HepG2 (cell line): ENCODE results near the gene TP73. TPM values are rescaled to one million over a fixed set of nuclear protein-coding genes. Genes with fewer than 3 reads are reported as not detected.

Experiments used
- AHR ChIP-seq: IDR thresholded peaks from 2 replicates; pipeline ENCODE4 v1.6.1; 2018; ENCODE audit warnings: missing genetic modification reagents, missing compliant biosample characterization
- ATM ChIP-seq: fragments of 450-650 bp; IDR thresholded peaks from 2 replicates; pipeline ENCODE4 v1.7.1; 2017; ENCODE audit warnings: mild to moderate bottlenecking, borderline replicate concordance
- CAMTA2 ChIP-seq: sonication (generic); formaldehyde crosslinking; IDR thresholded peaks from 2 replicates; pipeline ENCODE4 v1.4.0; 2020; ENCODE audit warnings: mild to moderate bottlenecking, missing genetic modification reagents, borderline replicate concordance
- FOXA3 ChIP-seq: IDR thresholded peaks from 2 replicates; pipeline ENCODE4 v1.6.1; 2016; ENCODE audit warnings: missing genetic modification reagents, missing compliant biosample characterization
- GFI1 ChIP-seq: sonication (generic); formaldehyde crosslinking; IDR thresholded peaks from 2 replicates; pipeline ENCODE4 v1.5.0; 2020; ENCODE audit warnings: missing genetic modification reagents, mild to moderate bottlenecking, borderline replicate concordance
- HMG20A ChIP-seq: IDR thresholded peaks from 2 replicates; pipeline ENCODE4 v1.6.1; 2016; ENCODE audit warnings: borderline replicate concordance
- MTF1 ChIP-seq: sonication (generic); formaldehyde crosslinking; IDR thresholded peaks from 2 replicates; pipeline ENCODE4 v1.5.0; 2020; ENCODE audit warnings: missing genetic modification reagents
- RARA ChIP-seq: IDR thresholded peaks from 2 replicates; pipeline ENCODE4 v1.6.1; 2016; ENCODE audit warnings: missing genetic modification reagents, missing compliant biosample characterization
- RBAK ChIP-seq: sonication (generic); formaldehyde crosslinking; IDR thresholded peaks from 2 replicates; pipeline ENCODE4 v1.5.1; 2020; ENCODE audit warnings: mild to moderate bottlenecking, missing genetic modification reagents
- RFX3 ChIP-seq: IDR thresholded peaks from 2 replicates; pipeline ENCODE4 v1.6.1; 2016; ENCODE audit warnings: missing biosample characterization, missing genetic modification reagents
- SCMH1 ChIP-seq: sonication (generic); formaldehyde crosslinking; IDR thresholded peaks from 2 replicates; pipeline ENCODE4 v1.9.0; 2021; ENCODE audit warnings: missing genetic modification reagents, mild to moderate bottlenecking, borderline replicate concordance
- SMARCC2 ChIP-seq: fragments of 450-650 bp; IDR thresholded peaks from 2 replicates; pipeline ENCODE4 v1.6.1; 2017; ENCODE audit warnings: antibody characterized with exemption, mild to moderate bottlenecking
- TBX2 ChIP-seq: sonication (generic); formaldehyde crosslinking; IDR thresholded peaks from 2 replicates; pipeline ENCODE4 v1.5.0; 2020; ENCODE audit warnings: missing genetic modification reagents, mild to moderate bottlenecking, borderline replicate concordance
- YEATS4 ChIP-seq: sonication (generic); formaldehyde crosslinking; IDR thresholded peaks from 2 replicates; pipeline ENCODE4 v1.4.0; 2020; ENCODE audit warnings: missing genetic modification reagents, borderline replicate concordance
- ZBTB7B ChIP-seq: sonication (generic); formaldehyde crosslinking; IDR thresholded peaks from 2 replicates; pipeline ENCODE4 v1.4.0; 2020; ENCODE audit warnings: missing genetic modification reagents
- ZKSCAN8 ChIP-seq: IDR thresholded peaks from 2 replicates; pipeline ENCODE4 v1.6.1; 2016; ENCODE audit warnings: borderline replicate concordance, missing genetic modification reagents, missing compliant biosample characterization
- ZNF501 ChIP-seq: sonication (generic); formaldehyde crosslinking; IDR thresholded peaks from 2 replicates; pipeline ENCODE4 v1.5.1; 2020; ENCODE audit warnings: mild to moderate bottlenecking, moderate library complexity, missing genetic modification reagents
- ZNF563 ChIP-seq: sonication (generic); formaldehyde crosslinking; IDR thresholded peaks from 2 replicates; pipeline ENCODE4 v1.8.0; 2022; ENCODE audit warnings: mild to moderate bottlenecking, moderate library complexity, missing genetic modification reagents
- ZNF678 ChIP-seq: sonication (generic); formaldehyde crosslinking; IDR thresholded peaks from 2 replicates; pipeline ENCODE4 v1.4.0; 2020; ENCODE audit warnings: mild to moderate bottlenecking, missing genetic modification reagents
- ZNF761 ChIP-seq: sonication (generic); formaldehyde crosslinking; conservative IDR thresholded peaks from 2 replicates; pipeline ENCODE4 v1.4.0; 2020; ENCODE audit warnings: mild to moderate bottlenecking, missing genetic modification reagents
- ZSCAN25 ChIP-seq: sonication (generic); formaldehyde crosslinking; IDR thresholded peaks from 2 replicates; pipeline ENCODE4 v1.8.0; 2022; ENCODE audit warnings: mild to moderate bottlenecking, missing genetic modification reagents
- polyA plus RNA-seq, 8 experiments: library from polyadenylated mRNA; depleted of rRNA in 3 of 8; stranded (reverse) in 7 of 8; unstranded in 1 of 8; fragments of >200 nt; fragmentation: Illumina TruSeq in 4 of 8; extraction: Trizol in 4 of 8; gene quantifications; 2 replicates each; pipeline versions ENCODE4 v1.2.1 to v1.2.3, GENCODE V29; 2011 to 2016; ENCODE audit warnings: low read depth in 4 of 8, missing spikeins in 1 of 8, mixed read lengths in 1 of 8; ENCODE audit not compliant: insufficient read depth in 1 of 8
- total RNA-seq, 5 experiments: library from RNA; depleted of rRNA; stranded (reverse); fragments of >200 nt; fragmentation: Illumina TruSeq; extraction: Trizol; gene quantifications; 2 replicates each; pipeline ENCODE4 v1.2.3, GENCODE V29; 2016; ENCODE audit warnings: low read depth in 1 of 5
- TF ChIP-seq, protein P1 (sequence below): sonication (generic); formaldehyde crosslinking; IDR thresholded peaks from 2 replicates; pipeline ENCODE4 v1.5.0; 2020; ENCODE audit warnings: missing genetic modification reagents
- TF ChIP-seq, protein P2 (sequence below): sonication (generic); formaldehyde crosslinking; IDR thresholded peaks from 2 replicates; pipeline ENCODE4 v1.5.1; 2020; ENCODE audit warnings: mild to moderate bottlenecking, missing genetic modification reagents
- TF ChIP-seq, protein P3 (sequence below): sonication (generic); formaldehyde crosslinking; IDR thresholded peaks from 2 replicates; pipeline ENCODE4 v1.5.0; 2020; ENCODE audit warnings: mild to moderate bottlenecking, missing genetic modification reagents, borderline replicate concordance

TP73 gene
- total and polyA plus RNA-seq, 2 of the 13 experiments (the other 11 are each of a cell fraction or from before 2014, with no cell fraction given), result 0.49 to 1.1 TPM

DNA sequence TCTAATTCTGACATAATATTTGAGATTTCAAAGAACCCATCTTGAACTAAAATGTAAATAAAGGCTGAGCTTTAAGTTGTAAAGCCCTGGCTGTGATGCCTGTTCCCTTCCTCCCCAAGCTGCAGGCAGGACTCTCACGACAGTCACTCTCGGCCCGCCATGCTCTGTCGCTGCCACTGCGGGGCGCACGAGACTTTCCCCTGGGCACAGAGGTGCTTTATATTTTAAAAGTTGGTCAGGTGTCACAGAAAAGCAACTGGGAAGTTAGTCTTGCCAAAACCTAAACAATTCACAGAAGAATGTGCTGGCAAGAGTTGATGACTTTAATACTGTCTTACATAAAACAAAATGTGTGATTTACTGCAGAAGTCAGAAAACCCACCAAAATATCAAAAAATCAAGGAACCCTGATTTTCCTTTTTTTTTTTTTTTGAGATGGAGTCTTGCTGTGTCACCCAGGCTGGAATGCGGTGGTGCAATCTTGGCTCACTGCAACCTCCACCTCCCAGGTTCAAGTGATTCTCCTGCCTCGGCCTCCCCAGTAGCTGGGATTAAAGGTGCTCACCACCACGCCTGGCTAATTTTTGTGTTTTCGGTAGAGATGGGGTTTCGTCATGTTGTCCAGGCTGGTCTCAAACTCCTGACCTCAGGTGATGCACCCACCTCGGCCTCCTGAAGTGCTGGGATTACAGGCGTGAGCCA is 133.3 kb downstream of the TP73 start (continued):
- TF ChIP-seq, protein P1, sequence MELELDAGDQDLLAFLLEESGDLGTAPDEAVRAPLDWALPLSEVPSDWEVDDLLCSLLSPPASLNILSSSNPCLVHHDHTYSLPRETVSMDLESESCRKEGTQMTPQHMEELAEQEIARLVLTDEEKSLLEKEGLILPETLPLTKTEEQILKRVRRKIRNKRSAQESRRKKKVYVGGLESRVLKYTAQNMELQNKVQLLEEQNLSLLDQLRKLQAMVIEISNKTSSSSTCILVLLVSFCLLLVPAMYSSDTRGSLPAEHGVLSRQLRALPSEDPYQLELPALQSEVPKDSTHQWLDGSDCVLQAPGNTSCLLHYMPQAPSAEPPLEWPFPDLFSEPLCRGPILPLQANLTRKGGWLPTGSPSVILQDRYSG (CRISPR knock-in tag), result no peak
- TF ChIP-seq RBAK, result no peak
- TF ChIP-seq ZNF563, result no peak
- TF ChIP-seq SCMH1 (CRISPR knock-in tag), result no peak
- TF ChIP-seq TBX2 (CRISPR knock-in tag), result 0 out of 2 replicates have a peak, but pooled peaks have one; percentile 3
- no peak for TF ChIP-seq AHR (CRISPR knock-in tag)
- TF ChIP-seq, protein P2, sequence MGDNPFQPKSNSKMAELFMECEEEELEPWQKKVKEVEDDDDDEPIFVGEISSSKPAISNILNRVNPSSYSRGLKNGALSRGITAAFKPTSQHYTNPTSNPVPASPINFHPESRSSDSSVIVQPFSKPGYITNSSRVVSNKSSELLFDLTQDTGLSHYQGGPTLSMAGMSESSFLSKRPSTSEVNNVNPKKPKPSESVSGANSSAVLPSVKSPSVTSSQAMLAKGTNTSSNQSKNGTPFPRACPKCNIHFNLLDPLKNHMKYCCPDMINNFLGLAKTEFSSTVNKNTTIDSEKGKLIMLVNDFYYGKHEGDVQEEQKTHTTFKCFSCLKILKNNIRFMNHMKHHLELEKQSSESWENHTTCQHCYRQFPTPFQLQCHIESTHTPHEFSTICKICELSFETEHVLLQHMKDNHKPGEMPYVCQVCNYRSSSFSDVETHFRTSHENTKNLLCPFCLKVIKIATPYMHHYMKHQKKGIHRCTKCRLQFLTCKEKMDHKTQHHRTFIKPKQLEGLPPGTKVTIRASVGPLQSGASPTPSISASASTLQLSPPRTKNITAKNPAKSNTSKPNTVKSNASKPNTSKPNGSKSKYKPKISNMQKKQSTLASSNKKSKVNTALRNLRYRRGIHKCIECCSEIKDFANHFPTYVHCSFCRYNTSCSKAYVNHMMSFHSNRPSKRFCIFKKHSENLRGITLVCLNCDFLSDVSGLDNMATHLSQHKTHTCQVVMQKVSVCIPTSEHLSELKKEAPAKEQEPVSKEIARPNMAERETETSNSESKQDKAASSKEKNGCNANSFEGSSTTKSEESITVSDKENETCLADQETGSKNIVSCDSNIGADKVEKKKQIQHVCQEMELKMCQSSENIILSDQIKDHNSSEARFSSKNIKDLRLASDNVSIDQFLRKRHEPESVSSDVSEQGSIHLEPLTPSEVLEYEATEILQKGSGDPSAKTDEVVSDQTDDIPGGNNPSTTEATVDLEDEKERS (CRISPR knock-in tag), result no peak
- TF ChIP-seq ZKSCAN8, result no peak
- TF ChIP-seq GFI1 (CRISPR knock-in tag), result no peak
- no peak; the same call in 1 of the 2 replicates for TF ChIP-seq ZBTB7B (CRISPR knock-in tag)
- peak; percentile 66; the same call in 1 of the 2 replicates for TF ChIP-seq ZNF501
- TF ChIP-seq ZNF761 (CRISPR knock-in tag), result no peak
- no peak for TF ChIP-seq CAMTA2 (CRISPR knock-in tag)
- no peak for TF ChIP-seq YEATS4 (CRISPR knock-in tag)
- TF ChIP-seq ZNF678 (CRISPR knock-in tag), result no peak
- TF ChIP-seq HMG20A (CRISPR knock-in tag), result no peak
- no peak for TF ChIP-seq MTF1
- no peak for TF ChIP-seq RFX3 (CRISPR knock-in tag)
- TF ChIP-seq RARA (CRISPR knock-in tag), result no peak
- TF ChIP-seq, protein P3, sequence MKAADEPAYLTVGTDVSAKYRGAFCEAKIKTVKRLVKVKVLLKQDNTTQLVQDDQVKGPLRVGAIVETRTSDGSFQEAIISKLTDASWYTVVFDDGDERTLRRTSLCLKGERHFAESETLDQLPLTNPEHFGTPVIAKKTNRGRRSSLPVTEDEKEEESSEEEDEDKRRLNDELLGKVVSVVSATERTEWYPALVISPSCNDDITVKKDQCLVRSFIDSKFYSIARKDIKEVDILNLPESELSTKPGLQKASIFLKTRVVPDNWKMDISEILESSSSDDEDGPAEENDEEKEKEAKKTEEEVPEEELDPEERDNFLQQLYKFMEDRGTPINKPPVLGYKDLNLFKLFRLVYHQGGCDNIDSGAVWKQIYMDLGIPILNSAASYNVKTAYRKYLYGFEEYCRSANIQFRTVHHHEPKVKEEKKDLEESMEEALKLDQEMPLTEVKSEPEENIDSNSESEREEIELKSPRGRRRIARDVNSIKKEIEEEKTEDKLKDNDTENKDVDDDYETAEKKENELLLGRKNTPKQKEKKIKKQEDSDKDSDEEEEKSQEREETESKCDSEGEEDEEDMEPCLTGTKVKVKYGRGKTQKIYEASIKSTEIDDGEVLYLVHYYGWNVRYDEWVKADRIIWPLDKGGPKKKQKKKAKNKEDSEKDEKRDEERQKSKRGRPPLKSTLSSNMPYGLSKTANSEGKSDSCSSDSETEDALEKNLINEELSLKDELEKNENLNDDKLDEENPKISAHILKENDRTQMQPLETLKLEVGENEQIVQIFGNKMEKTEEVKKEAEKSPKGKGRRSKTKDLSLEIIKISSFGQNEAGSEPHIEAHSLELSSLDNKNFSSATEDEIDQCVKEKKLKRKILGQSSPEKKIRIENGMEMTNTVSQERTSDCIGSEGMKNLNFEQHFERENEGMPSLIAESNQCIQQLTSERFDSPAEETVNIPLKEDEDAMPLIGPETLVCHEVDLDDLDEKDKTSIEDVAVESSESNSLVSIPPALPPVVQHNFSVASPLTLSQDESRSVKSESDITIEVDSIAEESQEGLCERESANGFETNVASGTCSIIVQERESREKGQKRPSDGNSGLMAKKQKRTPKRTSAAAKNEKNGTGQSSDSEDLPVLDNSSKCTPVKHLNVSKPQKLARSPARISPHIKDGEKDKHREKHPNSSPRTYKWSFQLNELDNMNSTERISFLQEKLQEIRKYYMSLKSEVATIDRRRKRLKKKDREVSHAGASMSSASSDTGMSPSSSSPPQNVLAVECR (CRISPR knock-in tag), result peak; percentile 31; the same call in 1 of the 2 replicates
- no peak for TF ChIP-seq ZSCAN25
- no peak for TF ChIP-seq FOXA3 (CRISPR knock-in tag)
- TF ChIP-seq ATM, result no peak
- no peak for TF ChIP-seq SMARCC2
